ENCODE data around the gene MCMBP.

Gene MCMBP

DNA sequence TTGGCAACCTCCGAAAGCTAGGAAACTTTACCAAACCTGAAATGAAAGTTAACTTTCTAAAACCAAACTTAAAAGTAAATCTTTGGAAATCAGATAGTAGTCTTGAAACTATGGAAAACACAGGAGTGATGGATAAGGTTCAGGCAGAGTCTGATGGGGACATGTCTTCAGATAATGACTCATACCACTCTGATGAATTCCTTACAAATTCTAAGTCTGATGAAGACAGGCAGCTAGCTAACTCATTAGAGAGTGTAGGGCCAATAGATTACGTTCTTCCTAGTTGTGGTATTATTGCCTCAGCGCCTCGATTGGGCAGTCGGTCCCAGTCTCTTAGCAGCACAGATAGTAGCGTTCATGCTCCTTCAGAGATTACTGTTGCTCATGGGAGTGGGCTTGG is 45.9 kb downstream of the MCMBP start:
- peaks cover 66% of the 10 kb centered on the region for H3K36me3 Mint-ChIP-seq (ENCODE audit: low read depth)
- peaks cover under 1% of the 10 kb centered on the region for H3K4me1 Mint-ChIP-seq
- no peak for DNase-seq
- H3K27me3 Mint-ChIP-seq (ENCODE audit: low read depth, poor library complexity) = peaks cover 3% of the 10 kb centered on the region
- TF ChIP-seq, protein P1, sequence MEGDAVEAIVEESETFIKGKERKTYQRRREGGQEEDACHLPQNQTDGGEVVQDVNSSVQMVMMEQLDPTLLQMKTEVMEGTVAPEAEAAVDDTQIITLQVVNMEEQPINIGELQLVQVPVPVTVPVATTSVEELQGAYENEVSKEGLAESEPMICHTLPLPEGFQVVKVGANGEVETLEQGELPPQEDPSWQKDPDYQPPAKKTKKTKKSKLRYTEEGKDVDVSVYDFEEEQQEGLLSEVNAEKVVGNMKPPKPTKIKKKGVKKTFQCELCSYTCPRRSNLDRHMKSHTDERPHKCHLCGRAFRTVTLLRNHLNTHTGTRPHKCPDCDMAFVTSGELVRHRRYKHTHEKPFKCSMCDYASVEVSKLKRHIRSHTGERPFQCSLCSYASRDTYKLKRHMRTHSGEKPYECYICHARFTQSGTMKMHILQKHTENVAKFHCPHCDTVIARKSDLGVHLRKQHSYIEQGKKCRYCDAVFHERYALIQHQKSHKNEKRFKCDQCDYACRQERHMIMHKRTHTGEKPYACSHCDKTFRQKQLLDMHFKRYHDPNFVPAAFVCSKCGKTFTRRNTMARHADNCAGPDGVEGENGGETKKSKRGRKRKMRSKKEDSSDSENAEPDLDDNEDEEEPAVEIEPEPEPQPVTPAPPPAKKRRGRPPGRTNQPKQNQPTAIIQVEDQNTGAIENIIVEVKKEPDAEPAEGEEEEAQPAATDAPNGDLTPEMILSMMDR (IDR thresholded peaks at IDR 0.05) = no peak
- H3K4me3 Mint-ChIP-seq = no peak overlapping the region
- H3K9me3 Mint-ChIP-seq = no peaks in the 10 kb centered on the region
- H3K27ac Mint-ChIP-seq = peak overlapping the region; percentile 93

DNA sequence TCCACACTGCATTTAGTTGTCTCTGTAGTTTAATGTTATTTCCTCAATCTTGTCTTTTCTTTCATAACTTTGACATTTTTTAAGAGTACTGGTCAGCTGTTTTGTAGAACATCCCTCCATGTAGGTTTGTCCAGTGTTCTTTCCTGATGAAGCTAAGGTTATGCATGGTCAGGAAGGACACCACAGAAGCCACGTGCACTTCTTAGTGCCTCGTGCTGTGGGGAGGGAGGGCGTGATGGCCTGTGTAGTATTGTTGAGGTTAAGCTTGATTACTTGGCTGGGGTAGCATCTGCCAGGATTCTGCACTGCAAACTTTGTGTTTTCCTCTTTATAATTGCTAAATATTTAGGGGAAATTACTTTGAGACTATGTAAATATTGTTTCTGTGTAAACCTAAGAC is 48.3 kb downstream of the MCMBP start:
- Mint-ChIP-seq H3K36me3 (ENCODE audit: low read depth) (peaks cover 57% of the 10 kb centered on the region), H3K9me3 (no peaks in the 10 kb centered on the region), H3K4me3 (no peak overlapping the region), H3K27ac (no peak overlapping the region), H3K27me3 (ENCODE audit: low read depth, poor library complexity) (peaks cover 3% of the 10 kb centered on the region), H3K4me1 (peaks cover 22% of the 10 kb centered on the region)
- no peak for DNase-seq
- TF ChIP-seq, protein P1 (IDR thresholded peaks at IDR 0.05) = no peak

DNA sequence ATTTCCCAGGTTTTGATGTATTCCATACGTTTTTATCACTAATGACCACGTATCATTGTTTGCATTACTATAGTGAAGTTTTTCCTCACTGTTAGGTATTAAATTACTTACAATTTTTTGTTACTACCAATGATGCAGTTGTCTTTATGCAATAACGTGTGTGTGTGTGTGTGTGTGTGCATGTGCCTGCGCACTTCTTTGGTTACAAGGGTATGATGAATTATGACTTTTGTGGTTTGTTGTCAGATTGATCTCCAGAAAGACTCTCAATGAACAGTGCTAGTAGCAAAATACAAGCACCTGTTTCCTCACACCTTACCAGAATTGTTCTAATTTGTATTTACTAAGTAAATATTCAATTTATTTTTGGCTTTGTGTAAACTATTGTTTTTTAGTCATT is 51.5 kb downstream of the MCMBP start:
- H3K9me3 Mint-ChIP-seq = no peaks in the 10 kb centered on the region
- DNase-seq = no peak
- no peaks in the 10 kb centered on the region for H3K27me3 Mint-ChIP-seq (ENCODE audit: low read depth, poor library complexity)
- TF ChIP-seq, protein P1 (IDR thresholded peaks at IDR 0.05) = no peak
- peak overlapping the region; percentile 77 for H3K4me3 Mint-ChIP-seq
- peaks cover 53% of the 10 kb centered on the region for H3K36me3 Mint-ChIP-seq (ENCODE audit: low read depth)
- H3K27ac Mint-ChIP-seq = no peak overlapping the region
- peaks cover 28% of the 10 kb centered on the region for H3K4me1 Mint-ChIP-seq

DNA sequence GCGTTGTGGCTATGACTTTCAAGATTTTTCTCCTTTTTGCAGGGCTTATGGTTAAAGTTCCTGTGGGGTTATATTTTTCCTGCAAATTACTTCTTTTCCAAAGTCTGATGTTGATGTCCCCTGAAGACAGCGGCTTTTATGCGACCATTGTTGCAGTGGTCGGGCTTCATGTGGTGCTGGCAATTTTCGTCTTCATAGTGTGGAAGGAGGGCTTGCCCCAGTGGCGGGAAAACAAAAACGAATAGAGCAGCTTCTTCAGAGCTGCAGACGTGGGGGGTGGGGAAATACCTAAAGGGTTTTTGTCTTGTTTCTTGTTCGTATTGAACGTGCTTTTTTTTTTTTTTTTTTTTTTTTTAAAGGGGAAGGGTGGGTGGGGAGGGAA is 53.8 kb downstream of the MCMBP start:
- TF ChIP-seq, protein P1 (IDR thresholded peaks at IDR 0.05) = no peak
- Mint-ChIP-seq H3K4me3 (peak overlapping the region; percentile 77), H3K9me3 (no peaks in the 10 kb centered on the region), H3K4me1 (peaks cover 28% of the 10 kb centered on the region), H3K36me3 (ENCODE audit: low read depth) (peaks cover 57% of the 10 kb centered on the region), H3K27ac (peak overlapping the region; percentile 94), H3K27me3 (ENCODE audit: low read depth, poor library complexity) (no peaks in the 10 kb centered on the region)
- peak; percentile 16 for DNase-seq

DNA sequence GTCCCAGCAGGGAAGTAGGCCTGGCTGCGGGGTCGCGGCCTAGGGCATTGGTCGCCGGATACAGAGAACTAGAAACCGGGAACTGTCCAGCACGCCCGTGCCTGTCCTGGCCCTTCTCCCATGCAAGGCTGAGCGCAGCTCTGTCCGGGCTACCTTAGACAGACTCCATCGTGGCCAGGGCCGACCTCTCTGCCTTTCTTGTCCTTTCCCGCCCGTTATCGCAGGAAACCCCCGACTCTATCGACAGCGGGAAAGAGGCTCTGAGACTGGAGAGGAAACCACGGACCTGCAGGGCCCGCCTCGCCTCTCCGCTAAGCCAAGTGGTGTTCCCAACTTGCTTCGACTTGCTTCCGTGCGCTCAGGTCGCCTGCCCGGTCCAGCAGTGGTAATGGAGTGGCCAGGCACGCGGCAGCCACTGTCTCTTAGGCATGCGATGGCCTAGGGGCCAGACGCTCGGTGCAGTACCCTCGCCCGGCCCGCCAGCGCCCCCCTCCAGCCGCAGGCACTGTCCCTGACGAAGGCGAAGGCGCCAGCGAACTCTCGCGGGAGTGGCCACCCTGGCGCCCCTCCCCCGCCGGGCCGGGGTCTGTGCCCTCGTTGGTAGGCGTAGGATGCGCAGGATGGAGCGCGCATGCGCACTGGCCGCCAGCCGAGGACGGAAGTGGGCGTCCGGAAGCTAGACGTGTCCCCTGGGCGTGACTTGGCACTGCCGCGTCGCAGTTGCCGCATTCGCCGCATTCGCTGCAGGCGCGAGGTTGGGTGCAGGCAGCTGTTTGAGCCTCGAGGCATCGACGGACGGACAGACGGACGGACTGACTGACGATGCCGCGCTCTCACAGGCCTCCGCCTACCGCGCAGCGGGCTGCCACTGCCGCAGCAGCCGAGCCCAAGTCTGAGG is 54.4 kb downstream of the MCMBP start:
- Mint-ChIP-seq H3K27ac (peak overlapping the region; percentile 94), H3K4me3 (peak overlapping the region; percentile 77), H3K36me3 (ENCODE audit: low read depth) (peaks cover 54% of the 10 kb centered on the region), H3K27me3 (ENCODE audit: low read depth, poor library complexity) (no peaks in the 10 kb centered on the region), H3K4me1 (peaks cover 28% of the 10 kb centered on the region), H3K9me3 (no peaks in the 10 kb centered on the region)
- peak; percentile 91 for DNase-seq
- TF ChIP-seq, protein P1 (IDR thresholded peaks at IDR 0.05) = peak; percentile 44

DNA sequence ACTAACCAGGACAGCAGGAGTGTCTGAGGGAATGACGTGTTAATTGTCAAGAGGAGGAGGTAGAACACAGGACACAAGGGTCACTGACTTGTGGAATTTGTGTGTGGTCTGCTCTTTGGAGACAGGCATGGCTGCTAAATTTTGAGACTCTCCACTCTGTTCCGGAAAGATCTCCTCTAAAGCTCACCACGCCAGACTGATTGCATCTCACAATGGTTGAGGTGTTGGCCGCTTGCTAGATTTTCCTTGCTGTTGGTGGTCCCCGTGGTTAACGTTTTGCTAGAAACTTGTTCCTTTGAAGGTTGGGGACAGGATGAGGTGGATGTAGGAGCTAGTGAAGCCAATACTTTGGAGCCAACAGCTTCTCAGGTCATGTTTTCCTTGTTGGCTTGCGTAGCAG is 57.0 kb downstream of the MCMBP start:
- TF ChIP-seq, protein P1 (IDR thresholded peaks at IDR 0.05) = no peak
- no peak overlapping the region for H3K4me3 Mint-ChIP-seq
- no peak overlapping the region for H3K27ac Mint-ChIP-seq
- peaks cover 44% of the 10 kb centered on the region for H3K36me3 Mint-ChIP-seq (ENCODE audit: low read depth)
- no peaks in the 10 kb centered on the region for H3K9me3 Mint-ChIP-seq
- peaks cover 17% of the 10 kb centered on the region for H3K4me1 Mint-ChIP-seq
- H3K27me3 Mint-ChIP-seq (ENCODE audit: low read depth, poor library complexity) = no peaks in the 10 kb centered on the region
- DNase-seq = no peak
